ENCODE results near the gene HOXC13.

The HOXC13 gene

GRCh38 chr12:53993162-53994008 lies 54.8 kb downstream of the HOXC13 start:
- peak overlapping the region; percentile 95 to 99 (median 96) for H3K4me3 Mint-ChIP-seq
- H3K36me3 Mint-ChIP-seq (ENCODE audit: low read depth): peaks cover 36% of the 10 kb centered on the region
- no peaks in the 10 kb centered on the region for H3K9me3 Mint-ChIP-seq
- TF ChIP-seq CTCF (IDR thresholded peaks at IDR 0.05; ENCODE audit: unreplicated experiment in 3 of 3): no peak
- peaks cover 82% of the 10 kb centered on the region for H3K27me3 Mint-ChIP-seq (ENCODE audit: low read depth)
- peak overlapping the region; percentile 95 to 100 (median 100) for H3K27ac Mint-ChIP-seq
- H3K4me1 Mint-ChIP-seq: peaks cover 71% of the 10 kb centered on the region

- Mint-ChIP-seq H3K27ac (peak overlapping the region; percentile 95 to 100 (median 100)), H3K9me3 (no peaks in the 10 kb centered on the region), H3K27me3 (ENCODE audit: low read depth) (peaks cover 77% of the 10 kb centered on the region), H3K4me3 (peak overlapping the region; percentile 95 to 99 (median 96)), H3K4me1 (peaks cover 73% of the 10 kb centered on the region), H3K36me3 (ENCODE audit: low read depth) (peaks cover 36% of the 10 kb centered on the region)
- no peak for TF ChIP-seq CTCF (IDR thresholded peaks at IDR 0.05; ENCODE audit: unreplicated experiment in 3 of 3)
Measured at GRCh38 chr12:53994009-53994263, 55.3 kb downstream of the HOXC13 start.

GRCh38 chr12:53994264-53995001 lies 55.8 kb downstream of the HOXC13 start:
- no peak for TF ChIP-seq CTCF (IDR thresholded peaks at IDR 0.05; ENCODE audit: unreplicated experiment in 3 of 3)
- Mint-ChIP-seq H3K9me3 (no peaks in the 10 kb centered on the region), H3K27ac (peak overlapping the region; percentile 95 to 100 (median 100)), H3K4me1 (peaks cover 69% of the 10 kb centered on the region), H3K4me3 (peak overlapping the region; percentile 95 to 99 (median 96)), H3K36me3 (ENCODE audit: low read depth) (peaks cover 33% of the 10 kb centered on the region), H3K27me3 (ENCODE audit: low read depth) (peaks cover 72% of the 10 kb centered on the region)

- H3K4me3 Mint-ChIP-seq: peak overlapping the region; percentile 95 to 99 (median 96)
- TF ChIP-seq CTCF (IDR thresholded peaks at IDR 0.05; ENCODE audit: unreplicated experiment in 3 of 3): no peak
- peak overlapping the region; percentile 95 to 100 (median 100) for H3K27ac Mint-ChIP-seq
- no peaks in the 10 kb centered on the region for H3K9me3 Mint-ChIP-seq
- peaks cover 28% of the 10 kb centered on the region for H3K36me3 Mint-ChIP-seq (ENCODE audit: low read depth)
- H3K27me3 Mint-ChIP-seq (ENCODE audit: low read depth): peaks cover 66% of the 10 kb centered on the region
- H3K4me1 Mint-ChIP-seq: peaks cover 64% of the 10 kb centered on the region
Measured at GRCh38 chr12:53995002-53995377, 56.4 kb downstream of the HOXC13 start.

- peak overlapping the region; percentile 95 to 99 (median 96) for H3K4me3 Mint-ChIP-seq
- H3K9me3 Mint-ChIP-seq: no peaks in the 10 kb centered on the region
- peaks cover 22% of the 10 kb centered on the region for H3K36me3 Mint-ChIP-seq (ENCODE audit: low read depth)
- no peak for TF ChIP-seq CTCF (IDR thresholded peaks at IDR 0.05; ENCODE audit: unreplicated experiment in 3 of 3)
- peaks cover 57% of the 10 kb centered on the region for H3K4me1 Mint-ChIP-seq
- H3K27me3 Mint-ChIP-seq (ENCODE audit: low read depth): peaks cover 60% of the 10 kb centered on the region
- H3K27ac Mint-ChIP-seq: peak overlapping the region; percentile 95 to 100 (median 100)
Measured at GRCh38 chr12:53995378-53996239, 57.0 kb downstream of the HOXC13 start.

Measured in nephron (organoid).